ENCODE data around the gene PDE4B.
"Not testable (repeated sequence)": the region's sequence is repeated elsewhere in the genome, so short reads cannot be mapped to it uniquely, and the experiment has no call there.

The PDE4B gene

DNA sequence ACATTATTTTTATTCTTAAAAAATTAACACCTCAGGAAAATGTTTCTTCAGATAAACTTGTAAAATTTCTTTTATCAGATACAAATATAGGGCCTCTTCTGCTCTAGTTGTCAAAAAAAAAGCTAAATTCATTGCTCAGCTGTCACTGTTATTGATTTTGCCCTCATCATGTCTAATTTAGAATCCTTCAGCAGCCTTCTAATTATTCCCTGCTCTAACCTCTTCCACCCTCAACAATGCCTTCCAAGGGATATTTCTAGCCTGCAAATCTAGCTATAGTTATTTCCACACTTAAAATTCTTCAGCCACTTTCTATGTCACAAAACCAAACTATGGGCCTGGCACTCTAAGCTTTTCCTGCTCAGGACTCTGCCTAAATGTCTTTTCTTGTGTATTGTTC lies 25.2 kb downstream of the PDE4B start:
- no peak for DNase-seq

DNA sequence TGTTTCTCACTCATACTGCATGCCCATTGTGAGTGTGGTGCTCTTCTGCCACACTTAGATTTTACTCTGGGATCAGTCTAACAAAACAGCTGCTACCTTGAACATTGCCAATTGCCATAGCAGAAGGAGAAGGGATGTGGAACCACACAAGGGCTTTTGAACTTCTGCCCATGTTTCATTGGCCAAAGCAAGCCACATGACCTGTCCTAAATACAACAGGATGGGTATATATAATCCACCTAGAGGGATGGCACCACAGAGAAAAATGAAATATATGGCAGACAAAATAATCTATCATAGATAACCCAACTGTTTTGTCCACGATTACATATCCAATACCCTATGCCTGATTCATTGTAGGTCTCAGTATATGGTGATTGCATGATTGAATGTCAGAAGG lies 26.3 kb downstream of the PDE4B start:
- no peak for DNase-seq

- DNase-seq: no peak
These were observed 28.3 kb downstream of the PDE4B start for GRCh38 chr1:65820983-65821382.

- DNase-seq: no peak
These were observed 28.7 kb downstream of the PDE4B start for GRCh38 chr1:65821386-65821785.

GRCh38 chr1:65824103-65824502 lies 31.4 kb downstream of the PDE4B start:
- no peak for DNase-seq

DNA sequence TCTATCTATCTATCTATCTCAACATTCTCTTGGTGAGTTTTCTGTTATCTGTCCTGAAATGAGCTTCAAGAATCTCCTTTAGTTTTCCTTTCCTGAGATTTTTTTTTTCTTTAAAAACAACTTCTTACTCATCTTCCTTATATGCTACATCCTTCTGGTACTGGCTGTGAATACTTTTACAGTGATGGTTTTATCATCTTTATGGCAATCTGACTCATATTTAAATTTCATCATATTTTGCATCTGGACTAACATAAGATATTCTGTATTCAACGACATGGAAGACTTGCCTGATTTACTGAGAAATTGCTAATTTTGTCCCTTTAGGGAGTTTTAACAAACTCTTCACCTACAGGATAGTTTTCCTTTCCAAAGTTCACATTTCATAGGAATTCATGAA lies 33.0 kb downstream of the PDE4B start:
- no peak for DNase-seq

- DNase-seq: no peak
These were observed 34.1 kb downstream of the PDE4B start for GRCh38 chr1:65826782-65827181.

GRCh38 chr1:65827346-65827745 lies 34.7 kb downstream of the PDE4B start:
- no peak for DNase-seq

GRCh38 chr1:65830306-65830705 lies 37.6 kb downstream of the PDE4B start:
- DNase-seq: no peak

- no peak for DNase-seq
These were observed 39.6 kb downstream of the PDE4B start for GRCh38 chr1:65832296-65832695.

DNA sequence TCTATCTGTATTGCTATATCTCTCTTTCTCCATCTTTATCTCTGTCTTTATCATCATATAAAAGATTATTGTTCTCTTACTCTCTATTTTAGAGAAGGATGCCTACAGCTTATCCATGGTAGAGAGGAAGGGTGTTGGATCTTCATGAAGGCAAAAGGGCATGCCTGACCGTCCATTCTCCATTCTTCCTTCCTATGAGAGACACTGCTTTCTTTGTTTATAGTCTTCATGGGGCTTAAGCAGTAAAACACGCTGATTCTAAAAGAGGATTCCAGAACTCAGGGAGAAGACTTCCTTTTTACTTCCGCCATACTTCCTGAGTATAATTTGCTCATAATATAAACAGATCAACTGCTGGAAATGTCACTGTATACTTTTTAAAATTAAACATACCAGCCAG lies 44.0 kb downstream of the PDE4B start:
- DNase-seq: no peak

DNA sequence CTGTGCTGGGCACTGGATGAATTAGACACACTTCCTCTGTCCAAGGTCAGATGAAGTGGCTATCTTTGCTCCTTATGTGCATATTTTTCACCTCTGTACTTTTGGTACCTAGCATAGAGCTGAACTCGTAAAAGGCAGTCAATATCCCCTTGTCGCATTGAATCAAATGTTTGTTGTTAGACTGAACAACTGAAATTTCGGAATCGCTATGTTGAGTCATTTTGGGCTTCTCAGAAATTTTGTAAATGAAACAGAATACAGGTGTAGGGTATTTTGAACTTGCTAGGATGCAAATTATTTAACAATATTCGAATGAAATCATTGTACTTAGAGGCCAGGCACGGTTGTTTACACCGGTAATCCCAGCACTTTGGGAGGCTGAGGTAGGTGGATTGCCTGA lies 48.0 kb downstream of the PDE4B start:
- no peak for DNase-seq

GRCh38 chr1:65844296-65844695 lies 51.6 kb downstream of the PDE4B start:
- no peak for DNase-seq

DNA sequence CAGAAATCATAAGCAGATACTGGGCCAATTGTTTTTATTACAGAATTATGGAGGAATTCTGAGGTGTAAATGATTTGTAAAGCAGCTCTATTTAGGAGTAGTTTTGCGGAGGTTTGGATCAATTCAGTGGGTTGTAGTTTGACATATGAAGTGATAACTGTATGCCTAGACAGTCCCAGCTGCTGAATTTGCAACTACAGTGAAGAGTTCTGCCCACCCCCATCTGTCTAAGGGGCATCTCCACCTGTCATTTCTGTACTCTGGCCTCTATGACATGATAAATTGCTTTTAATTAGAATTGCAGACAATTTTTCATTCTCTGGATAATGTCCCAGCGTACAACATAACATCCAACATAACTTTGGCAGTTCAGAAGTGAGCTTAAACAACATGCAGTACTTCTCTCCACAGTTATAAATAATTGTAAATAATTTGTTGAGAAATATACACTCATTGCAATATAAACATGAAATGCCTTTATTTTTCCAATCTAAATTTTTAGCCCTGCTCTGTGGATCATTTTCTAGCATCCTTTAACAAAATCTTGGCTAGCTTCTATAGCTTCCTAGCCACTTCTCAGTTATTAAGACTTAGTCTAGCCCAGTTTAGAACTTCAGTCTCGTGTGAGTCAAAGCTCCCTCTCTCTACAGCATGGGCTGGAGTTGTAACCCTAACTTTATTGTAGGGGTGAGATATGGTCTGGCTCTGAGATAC lies 52.3 kb downstream of the PDE4B start:
- no peak for DNase-seq

DNA sequence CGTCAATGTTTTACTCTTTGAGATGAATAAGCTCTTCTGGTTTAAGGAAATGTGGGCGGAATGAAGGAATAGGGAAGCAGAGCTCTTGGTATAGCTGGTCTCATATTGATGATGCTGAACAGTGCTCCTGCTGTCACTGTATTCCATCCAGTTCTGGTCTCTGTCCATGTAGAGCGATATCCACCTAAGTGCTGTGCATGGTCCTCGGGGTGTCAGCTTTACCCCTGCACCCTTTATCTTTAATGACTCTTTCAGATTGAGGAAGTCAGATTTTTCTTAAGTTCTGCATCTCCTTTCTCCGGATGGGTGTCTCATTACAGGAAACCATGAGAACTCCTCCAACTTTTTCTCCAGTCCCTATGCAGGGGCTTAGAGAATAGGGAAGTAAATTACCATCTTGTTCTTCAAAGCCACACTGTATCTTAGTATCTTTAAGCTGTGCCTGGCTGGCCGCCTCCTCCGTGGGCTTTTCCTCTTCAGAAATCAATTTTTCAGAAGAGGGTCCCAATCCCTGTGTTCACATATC lies 52.9 kb downstream of the PDE4B start:
- no peak for DNase-seq

DNA sequence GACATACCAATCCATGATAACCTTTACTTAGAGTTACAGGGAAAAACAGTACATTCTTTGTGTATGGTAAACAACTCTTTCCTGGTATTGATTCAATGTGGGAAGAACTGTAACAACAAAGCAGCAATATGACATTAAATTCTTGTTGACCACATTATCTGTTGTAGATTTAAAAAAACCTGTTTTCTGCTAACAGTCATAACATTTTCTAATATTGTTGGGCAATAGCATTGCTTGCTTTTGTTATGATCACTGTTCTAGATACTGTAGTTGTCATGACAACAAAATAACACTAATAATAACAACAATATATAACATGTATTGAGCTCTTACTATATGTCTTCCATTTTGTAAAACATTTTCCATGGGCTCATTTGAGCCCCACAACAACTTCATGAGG lies 54.2 kb downstream of the PDE4B start:
- no peak for DNase-seq

DNA sequence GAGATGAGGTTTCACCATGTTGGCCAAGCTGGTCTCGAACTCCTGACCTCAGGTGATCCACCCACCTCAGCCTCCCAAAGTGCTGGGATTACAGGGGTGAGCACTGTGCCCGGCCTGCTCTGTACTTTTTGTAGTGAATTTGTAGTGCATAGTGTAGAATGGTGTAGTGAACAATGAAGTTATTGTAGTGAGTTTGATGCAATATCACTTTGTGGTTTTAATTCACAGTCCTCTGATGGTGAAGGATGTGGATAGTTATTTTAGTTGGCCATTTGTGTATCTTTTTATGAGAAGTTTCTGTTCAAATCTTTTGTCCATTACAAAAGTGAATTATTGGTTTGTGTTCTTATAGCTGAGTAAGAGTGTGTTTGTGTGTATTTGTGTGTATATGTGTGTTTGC lies 57.6 kb downstream of the PDE4B start:
- no peak for DNase-seq

GRCh38 chr1:65856591-65856990 lies 63.9 kb downstream of the PDE4B start:
- not testable (repeated sequence) for DNase-seq

GRCh38 chr1:65866439-65866838 lies 73.7 kb downstream of the PDE4B start:
- DNase-seq: no peak

DNA sequence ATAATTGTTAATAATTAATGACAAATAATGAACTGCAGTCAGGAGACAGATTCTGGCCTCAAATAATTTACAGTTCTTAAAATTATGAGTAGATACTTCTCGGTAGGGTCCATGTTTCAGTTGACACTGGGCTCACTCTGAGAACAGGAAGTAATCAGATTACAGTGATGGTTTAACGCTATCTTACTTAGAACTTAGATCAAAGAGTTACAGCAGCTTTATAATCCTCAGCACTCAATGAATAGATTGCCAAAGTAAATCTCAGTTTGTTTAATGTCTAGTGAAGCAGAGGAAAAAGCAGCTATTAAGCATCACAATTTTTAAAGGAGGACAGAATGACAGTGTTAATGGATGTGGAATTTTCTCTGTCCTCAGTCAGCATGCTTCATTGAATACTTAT lies 79.6 kb downstream of the PDE4B start:
- DNase-seq: no peak

DNA sequence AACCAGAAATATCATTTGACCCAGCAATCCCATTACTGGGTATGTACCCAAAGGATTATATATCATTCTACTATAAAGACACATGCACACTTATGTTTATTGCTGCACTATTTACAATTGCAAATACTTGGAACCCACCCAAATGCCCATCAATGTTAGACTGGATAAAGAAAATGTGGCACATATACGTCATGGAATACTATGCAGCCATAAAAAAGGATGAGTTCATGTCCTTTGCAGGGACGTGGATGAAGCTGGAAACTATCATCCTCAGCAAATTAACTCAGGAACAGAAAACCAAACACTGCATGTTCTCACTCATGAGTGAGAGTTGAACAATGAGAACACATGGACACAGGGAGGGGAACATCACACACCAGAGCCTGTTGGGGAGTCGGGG lies 85.6 kb downstream of the PDE4B start:
- DNase-seq: not testable (repeated sequence)

- no peak for DNase-seq
These were observed 87.9 kb downstream of the PDE4B start for GRCh38 chr1:65880611-65881010.

- no peak for DNase-seq
These were observed 88.4 kb downstream of the PDE4B start for GRCh38 chr1:65881067-65881594.

DNA sequence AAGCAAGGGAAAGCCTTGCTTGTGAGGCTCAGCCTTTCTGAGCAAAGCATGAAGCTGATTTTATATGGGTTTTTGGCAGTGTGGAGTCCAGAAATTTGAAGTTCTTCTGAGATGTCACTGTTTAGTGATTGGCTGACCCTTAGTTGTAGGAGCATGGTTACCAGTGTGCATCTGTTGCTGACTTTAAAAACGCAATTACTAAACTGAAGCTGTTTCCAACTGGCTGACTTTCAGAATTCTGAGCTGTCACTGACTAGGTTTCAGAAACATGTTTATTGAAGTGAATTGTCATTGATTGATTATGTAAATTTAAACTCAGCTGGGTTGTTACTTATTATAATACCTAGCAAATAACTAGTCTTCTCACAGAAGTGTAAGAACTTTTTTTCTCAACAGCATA lies 89.4 kb downstream of the PDE4B start:
- DNase-seq: no peak

DNA sequence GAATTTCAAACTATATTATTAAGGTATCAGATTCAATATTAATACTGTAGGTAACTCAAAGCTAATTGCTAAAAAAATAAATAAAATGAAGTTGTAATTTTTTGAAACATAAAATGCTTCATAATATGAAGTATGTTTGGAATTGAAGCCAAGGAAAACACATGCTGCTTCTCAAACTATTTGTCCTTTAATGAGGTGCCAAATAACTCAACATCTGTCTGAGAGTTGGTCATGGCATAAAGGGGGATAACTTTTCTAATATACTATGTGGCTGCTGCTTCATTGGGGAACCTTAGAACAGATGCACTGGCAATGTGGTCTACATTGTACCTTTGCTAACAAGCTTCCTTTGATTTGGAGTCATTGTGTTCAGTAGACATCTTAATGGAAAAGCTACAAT lies 96.7 kb downstream of the PDE4B start:
- DNase-seq: no peak
